ENCODE data around the gene GSX1.

The GSX1 gene

GRCh38 chr13:27834095-27834494 is 41.8 kb downstream of the GSX1 start:
- DNase-seq: no peak

- no peak for DNase-seq
These were observed 43.5 kb downstream of the GSX1 start for GRCh38 chr13:27835799-27836198.

- DNase-seq: no peak
These were observed 47.7 kb downstream of the GSX1 start for GRCh38 chr13:27839809-27840467.

- DNase-seq: no peak
These were observed 50.3 kb downstream of the GSX1 start for GRCh38 chr13:27842571-27842970.
